Kidney (tissue), 14 donors: ENCODE measurements around the gene NOTCH1. TPM values are rescaled to one million over a fixed set of nuclear protein-coding genes. Genes with fewer than 3 reads are reported as not detected.

Source experiments
- DNase-seq, 5 donors: peaks; one replicate each; pipeline ENCODE4 v3.0.0-alpha.2; 2013 to 2020
- FAIRE-seq: peaks from 2 replicates; lab custom pipeline; 2012; peaks lifted over from hg19 to GRCh38; lab: Jason Lieb, UNC
- H3K27ac ChIP-seq, 2 donors: one replicate each; pipeline ENCODE4 v1.7.0; 2013; ENCODE audit warnings: low read depth in 2 of 2, low read length in 2 of 2, inconsistent platforms in 1 of 2
- H3K27me3 ChIP-seq: one replicate; pipeline ENCODE4 v1.7.1; 2013; ENCODE audit warnings: low read length, inconsistent platforms; ENCODE audit not compliant: control insufficient read depth, insufficient read depth
- H3K36me3 ChIP-seq, 3 donors: one replicate each; pipeline versions ENCODE4 v1.7.0 to v1.7.1; 2013; ENCODE audit warnings: low read length in 3 of 3, control low read depth in 1 of 3, inconsistent platforms in 1 of 3; ENCODE audit not compliant: insufficient read depth in 3 of 3, control insufficient read depth in 2 of 3
- H3K4me1 ChIP-seq, 3 donors: one replicate each; pipeline versions ENCODE4 v1.7.0 to v1.7.1; 2013; ENCODE audit warnings: low read length in 3 of 3, inconsistent platforms in 1 of 3, low read depth in 1 of 3; ENCODE audit not compliant: control insufficient read depth in 2 of 3, insufficient read depth in 2 of 3
- H3K4me3 ChIP-seq, 3 donors: one replicate each; pipeline versions ENCODE4 v1.7.0 to v1.8.1; 2013; ENCODE audit warnings: low read length in 3 of 3, control low read depth in 1 of 3, inconsistent platforms in 1 of 3
- H3K9ac ChIP-seq, 3 donors: one replicate each; pipeline versions ENCODE4 v1.7.0 to v1.7.1; 2013; ENCODE audit warnings: low read length in 3 of 3, control low read depth in 1 of 3, inconsistent platforms in 1 of 3
- H3K9me3 ChIP-seq, 3 donors: one replicate each; pipeline versions ENCODE4 v1.7.0 to v1.7.1; 2013; ENCODE audit warnings: low read length in 3 of 3, control low read depth in 1 of 3, inconsistent platforms in 1 of 3; ENCODE audit not compliant: control insufficient read depth in 2 of 3, insufficient read depth in 1 of 3
- intact Hi-C: fragments of 100-400 bp; cut with DNase I; formaldehyde crosslinking; loops from one replicate; pipeline ENCODE4 v1.11.1; 2022
- polyA plus RNA-seq: library from polyadenylated mRNA; stranded (reverse); fragments of 350-450 nt; fragmentation: Illumina TruSeq; extraction: RNeasy Lipid Tissue Mini Kit (QIAGEN cat#74804); gene quantifications from one replicate; pipeline ENCODE4 v1.2.3, GENCODE V29; 2014; ENCODE audit warnings: low read depth, low replicate concordance; ENCODE audit not compliant: insufficient read depth
- total RNA-seq: library from RNA; stranded (reverse); fragmentation: NEBNext Ultra II Directional; extraction: Animal tissue kit (Norgen Biotek cat#: 25700); gene quantifications from one replicate; pipeline ENCODE4 v1.2.1, GENCODE V29; 2021
- TF ChIP-seq, protein P1 (sequence below): IDR thresholded peaks from 3 replicates; pipeline ENCODE4 v1.5.1; 2012; ENCODE audit warnings: mild to moderate bottlenecking, moderate library complexity, borderline replicate concordance; ENCODE audit not compliant: insufficient read depth; ENCODE audit errors: extremely low read depth
- donor health status: control.
- donor health status: control.
- donor health status: control.
- donor health status: control.
- donor health status: control.
- donor health status: DM: yes; HTN: yes; CAD: no.
- donor health status: Normal renal cell carcinoma (clear cell type).

Gene NOTCH1
- total and polyA plus RNA-seq, 2 donors from 2014 or later: 6.5 to 77.2 TPM

DNA sequence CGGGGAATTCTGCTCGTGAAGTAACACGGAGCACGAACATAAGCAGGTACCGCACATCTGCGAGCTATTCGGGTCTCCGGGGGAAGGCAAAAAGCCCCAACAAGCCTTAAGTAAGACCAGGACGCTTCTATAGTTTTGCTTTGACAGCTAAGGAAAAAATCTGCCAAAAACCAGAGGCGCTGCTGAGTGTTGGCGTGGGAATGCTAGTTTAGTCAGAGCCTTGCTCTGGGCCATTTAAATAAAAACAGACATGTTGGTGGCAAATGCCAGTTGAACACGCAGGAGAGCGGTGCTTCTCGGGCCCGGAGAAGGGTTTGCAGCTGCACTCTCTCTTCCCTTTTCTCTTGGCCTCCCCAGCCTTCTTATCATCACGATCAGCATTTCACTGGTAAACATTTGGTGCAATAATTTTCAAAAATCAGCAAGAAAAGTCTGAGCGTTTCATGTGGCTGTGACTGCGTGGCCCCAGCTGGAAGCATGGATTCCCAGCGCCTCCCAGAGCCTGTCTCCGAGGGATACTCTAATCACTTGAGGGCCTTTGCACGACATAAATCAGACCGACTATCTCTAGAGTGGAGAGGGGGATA lies 6.4 kb upstream of the NOTCH1 start:
- no peaks in the 10 kb centered on the region for H3K9me3 ChIP-seq
- intact Hi-C loops: no loop called here
- FAIRE-seq (no peak), DNase-seq (peak in 1 of 5 donors; percentile 75)
- H3K27me3 ChIP-seq: no peaks in the 10 kb centered on the region
- TF ChIP-seq, protein P1, sequence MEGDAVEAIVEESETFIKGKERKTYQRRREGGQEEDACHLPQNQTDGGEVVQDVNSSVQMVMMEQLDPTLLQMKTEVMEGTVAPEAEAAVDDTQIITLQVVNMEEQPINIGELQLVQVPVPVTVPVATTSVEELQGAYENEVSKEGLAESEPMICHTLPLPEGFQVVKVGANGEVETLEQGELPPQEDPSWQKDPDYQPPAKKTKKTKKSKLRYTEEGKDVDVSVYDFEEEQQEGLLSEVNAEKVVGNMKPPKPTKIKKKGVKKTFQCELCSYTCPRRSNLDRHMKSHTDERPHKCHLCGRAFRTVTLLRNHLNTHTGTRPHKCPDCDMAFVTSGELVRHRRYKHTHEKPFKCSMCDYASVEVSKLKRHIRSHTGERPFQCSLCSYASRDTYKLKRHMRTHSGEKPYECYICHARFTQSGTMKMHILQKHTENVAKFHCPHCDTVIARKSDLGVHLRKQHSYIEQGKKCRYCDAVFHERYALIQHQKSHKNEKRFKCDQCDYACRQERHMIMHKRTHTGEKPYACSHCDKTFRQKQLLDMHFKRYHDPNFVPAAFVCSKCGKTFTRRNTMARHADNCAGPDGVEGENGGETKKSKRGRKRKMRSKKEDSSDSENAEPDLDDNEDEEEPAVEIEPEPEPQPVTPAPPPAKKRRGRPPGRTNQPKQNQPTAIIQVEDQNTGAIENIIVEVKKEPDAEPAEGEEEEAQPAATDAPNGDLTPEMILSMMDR: no peak
- peaks cover 0 to 22% (median 0%) of the 10 kb centered on the region in 3 donors for H3K4me1 ChIP-seq
- H3K4me3 ChIP-seq: no peak overlapping the region
- H3K9ac ChIP-seq: no peak overlapping the region
- peak overlapping the region in 1 of 2 donors; percentile 28 for H3K27ac ChIP-seq
- H3K36me3 ChIP-seq: no peaks in the 10 kb centered on the region

DNA sequence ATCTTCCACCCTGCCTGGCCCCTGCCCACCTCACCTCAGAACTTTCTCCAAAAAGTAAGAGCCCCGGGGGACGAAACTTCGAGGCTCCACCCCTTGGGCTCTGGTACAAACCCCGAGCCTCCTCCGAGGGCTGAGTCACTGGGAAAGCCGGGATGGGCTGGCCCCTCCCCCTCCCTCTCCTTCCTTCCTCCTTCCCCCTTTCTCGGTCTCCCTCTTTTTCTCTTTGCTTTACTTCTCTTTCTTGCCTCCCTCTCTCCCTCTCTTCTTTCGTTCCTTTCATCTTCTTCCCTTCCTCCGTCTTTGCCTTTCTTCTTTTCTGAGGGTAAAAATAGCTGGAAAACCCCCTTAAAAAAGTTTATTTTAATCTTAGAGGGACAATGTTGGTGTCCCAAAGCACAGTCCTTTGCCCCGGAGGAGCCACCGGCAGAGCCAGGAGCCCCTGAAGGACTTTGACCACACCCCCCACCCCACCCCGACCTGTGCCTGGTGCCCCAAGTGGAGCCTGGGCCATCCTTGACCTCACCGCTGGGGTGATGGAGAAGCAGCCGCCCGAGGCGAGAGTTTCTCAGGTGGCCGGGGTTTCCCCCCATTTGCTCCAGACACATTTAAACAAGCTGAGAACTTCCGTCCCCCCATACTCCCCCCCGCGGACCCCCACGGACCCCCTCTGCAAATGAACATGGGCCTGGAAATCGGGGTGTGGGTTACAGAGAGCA lies 5.7 kb upstream of the NOTCH1 start:
- H3K9ac ChIP-seq: no peak overlapping the region
- no peak overlapping the region for H3K4me3 ChIP-seq
- TF ChIP-seq, protein P1: no peak
- H3K36me3 ChIP-seq: no peaks in the 10 kb centered on the region
- H3K4me1 ChIP-seq: peaks cover 0 to 28% (median 6%) of the 10 kb centered on the region in 3 donors
- intact Hi-C loops: no loop called here
- no peak overlapping the region for H3K27ac ChIP-seq
- H3K9me3 ChIP-seq: no peaks in the 10 kb centered on the region
- no peaks in the 10 kb centered on the region for H3K27me3 ChIP-seq
- FAIRE-seq (no peak), DNase-seq (peak in 2 of 5 donors; percentile 67 to 92)

DNA sequence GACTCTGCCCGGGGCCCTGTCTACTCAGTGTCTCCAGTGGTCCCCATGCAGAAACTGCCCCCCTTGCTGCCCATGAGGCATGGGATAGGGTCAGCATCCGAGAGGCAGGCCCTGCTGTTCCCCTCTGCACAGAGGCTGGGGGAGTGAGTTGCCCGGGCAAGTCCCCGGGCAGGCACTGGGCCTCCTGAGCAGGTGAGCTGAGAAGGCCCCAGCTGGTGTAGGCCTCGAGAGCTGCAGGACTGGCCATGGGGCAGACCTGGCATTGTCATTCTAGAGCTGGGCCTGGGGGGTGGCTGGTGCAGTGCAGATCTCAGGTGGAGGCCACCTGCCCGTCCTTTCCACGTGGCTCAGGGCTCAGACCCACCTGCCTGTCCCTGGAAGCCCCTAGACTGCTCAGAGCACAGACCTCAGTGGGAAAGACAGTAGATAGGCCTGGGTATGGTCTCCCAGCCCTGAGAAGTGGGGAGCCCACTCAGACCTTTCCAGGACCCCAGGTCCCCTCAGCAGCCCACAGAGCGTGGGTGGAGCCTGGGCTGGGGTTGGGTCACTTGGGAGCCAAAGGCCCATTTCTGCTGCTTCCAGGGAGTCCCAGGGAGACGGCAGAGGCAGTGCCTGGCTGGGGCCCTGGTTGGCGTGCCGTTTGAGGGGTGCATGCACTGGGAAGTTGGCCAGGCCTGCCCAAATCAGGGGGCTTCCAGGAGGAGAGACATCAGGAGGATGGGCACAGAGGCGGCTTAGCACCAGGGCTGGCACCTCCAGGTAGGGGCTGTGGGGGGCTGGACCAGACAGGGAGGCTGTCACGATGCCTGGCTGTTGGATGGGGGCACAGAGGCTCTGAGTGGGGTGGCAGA lies 4.8 kb upstream of the NOTCH1 start:
- intact Hi-C loops: no loop called here
- FAIRE-seq: no peak
- no peak overlapping the region for H3K9ac ChIP-seq

More for the DNA sequence above, 4.8 kb upstream of the NOTCH1 start:
- Histone ChIP-seq H3K27me3 (no peaks in the 10 kb centered on the region), H3K9me3 (no peaks in the 10 kb centered on the region), H3K36me3 (no peaks in the 10 kb centered on the region), H3K4me1 (peaks cover 0 to 29% (median 8%) of the 10 kb centered on the region in 3 donors), H3K27ac (no peak overlapping the region), H3K4me3 (no peak overlapping the region)
- TF ChIP-seq, protein P1: no peak
- DNase-seq: no peak
